ENCODE results near the gene C13orf46. TPM values are rescaled to one million over a fixed set of nuclear protein-coding genes. Genes with fewer than 3 reads are reported as not detected.

The C13orf46 gene
- total RNA-seq, 2 experiments from 2014 or later, result 0.21 TPM; not detected in 1

DNA sequence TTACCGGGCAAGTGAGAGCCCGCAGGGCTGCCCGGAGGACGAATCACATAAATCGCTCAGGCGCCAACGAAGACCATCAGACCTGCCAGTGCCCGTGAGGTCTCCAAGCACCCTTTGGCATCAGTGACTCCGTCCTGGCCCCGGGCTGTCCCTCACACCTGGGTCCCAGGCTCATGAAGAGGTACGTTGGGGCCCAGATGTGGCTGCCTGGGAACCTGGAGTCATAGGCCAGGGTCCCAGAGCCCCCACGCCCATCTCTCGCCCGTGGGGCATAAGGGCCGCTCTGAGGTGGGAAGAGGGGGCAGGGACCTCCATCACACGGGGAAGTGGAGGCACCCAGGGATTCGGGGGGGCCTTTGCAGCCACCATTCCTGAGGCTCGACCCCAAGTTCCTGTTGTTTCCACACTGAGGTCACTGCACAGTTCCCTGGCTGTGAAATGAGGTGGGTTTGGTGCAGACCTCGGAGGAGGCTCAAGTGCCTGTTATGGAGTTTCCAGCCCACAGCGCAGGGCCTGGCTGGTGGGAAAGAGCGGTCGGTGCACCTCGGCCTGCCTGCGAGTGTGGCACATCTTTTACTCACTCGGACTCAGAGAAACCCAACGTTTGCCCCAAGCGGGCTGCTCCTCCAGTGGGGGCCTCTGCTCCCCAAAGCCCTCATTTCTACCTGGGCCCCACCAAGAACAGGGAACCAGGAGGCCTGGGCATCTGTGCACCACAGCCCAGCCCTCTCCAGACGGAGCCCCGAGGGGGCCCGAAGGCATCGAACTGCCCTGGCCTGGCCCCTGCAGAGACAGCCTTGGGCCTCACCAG is 35.9 kb upstream of the C13orf46 start:
- Histone ChIP-seq H3K4me1 (ENCODE audit: insufficient read depth, low read length, poor library complexity, severe bottlenecking) (no peaks in the 10 kb centered on the region), H2AFZ (ENCODE audit: low read length) (no peak overlapping the region), H4K20me1 (ENCODE audit: insufficient read depth, low read length) (no peaks in the 10 kb centered on the region), H3K36me3 (ENCODE audit: insufficient read depth, low read length) (no peaks in the 10 kb centered on the region; the same call in 1 of the 2 replicates), H3K79me2 (ENCODE audit: insufficient read depth, low read depth, low read length) (no peaks in the 10 kb centered on the region), H3K9me2 (ENCODE audit: insufficient read depth, low read length) (no peaks in the 10 kb centered on the region), H3K9me3 (ENCODE audit: low read length) (no peaks in the 10 kb centered on the region), H3K4me2 (ENCODE audit: low read length) (no peak overlapping the region), H3K27ac (ENCODE audit: low read depth, low read length, poor library complexity, severe bottlenecking) (no peak overlapping the region), H3K4me3 (ENCODE audit: low read depth, low read length, poor library complexity, severe bottlenecking) (no peak overlapping the region)
- intact Hi-C loops (cut with micrococcal nuclease; ENCODE audit: unreplicated experiment), result no loop called here
- DNase-seq (ENCODE audit: low spot score), result no peak
- ChIA-PET CTCF (ENCODE audit: unreplicated experiment) (no interaction called here), POLR2A (no interaction called here)
- BruUV-seq (replicated peaks), result no TSS peak
- TF ChIP-seq, protein P1, sequence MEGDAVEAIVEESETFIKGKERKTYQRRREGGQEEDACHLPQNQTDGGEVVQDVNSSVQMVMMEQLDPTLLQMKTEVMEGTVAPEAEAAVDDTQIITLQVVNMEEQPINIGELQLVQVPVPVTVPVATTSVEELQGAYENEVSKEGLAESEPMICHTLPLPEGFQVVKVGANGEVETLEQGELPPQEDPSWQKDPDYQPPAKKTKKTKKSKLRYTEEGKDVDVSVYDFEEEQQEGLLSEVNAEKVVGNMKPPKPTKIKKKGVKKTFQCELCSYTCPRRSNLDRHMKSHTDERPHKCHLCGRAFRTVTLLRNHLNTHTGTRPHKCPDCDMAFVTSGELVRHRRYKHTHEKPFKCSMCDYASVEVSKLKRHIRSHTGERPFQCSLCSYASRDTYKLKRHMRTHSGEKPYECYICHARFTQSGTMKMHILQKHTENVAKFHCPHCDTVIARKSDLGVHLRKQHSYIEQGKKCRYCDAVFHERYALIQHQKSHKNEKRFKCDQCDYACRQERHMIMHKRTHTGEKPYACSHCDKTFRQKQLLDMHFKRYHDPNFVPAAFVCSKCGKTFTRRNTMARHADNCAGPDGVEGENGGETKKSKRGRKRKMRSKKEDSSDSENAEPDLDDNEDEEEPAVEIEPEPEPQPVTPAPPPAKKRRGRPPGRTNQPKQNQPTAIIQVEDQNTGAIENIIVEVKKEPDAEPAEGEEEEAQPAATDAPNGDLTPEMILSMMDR (conservative IDR thresholded peaks at IDR 0.05; ENCODE audit: low read length), result no peak
- no peak for TF ChIP-seq EZH2phosphoT487 (IDR thresholded peaks at IDR 0.05; ENCODE audit: borderline replicate concordance, low read depth, low read length)

DNA sequence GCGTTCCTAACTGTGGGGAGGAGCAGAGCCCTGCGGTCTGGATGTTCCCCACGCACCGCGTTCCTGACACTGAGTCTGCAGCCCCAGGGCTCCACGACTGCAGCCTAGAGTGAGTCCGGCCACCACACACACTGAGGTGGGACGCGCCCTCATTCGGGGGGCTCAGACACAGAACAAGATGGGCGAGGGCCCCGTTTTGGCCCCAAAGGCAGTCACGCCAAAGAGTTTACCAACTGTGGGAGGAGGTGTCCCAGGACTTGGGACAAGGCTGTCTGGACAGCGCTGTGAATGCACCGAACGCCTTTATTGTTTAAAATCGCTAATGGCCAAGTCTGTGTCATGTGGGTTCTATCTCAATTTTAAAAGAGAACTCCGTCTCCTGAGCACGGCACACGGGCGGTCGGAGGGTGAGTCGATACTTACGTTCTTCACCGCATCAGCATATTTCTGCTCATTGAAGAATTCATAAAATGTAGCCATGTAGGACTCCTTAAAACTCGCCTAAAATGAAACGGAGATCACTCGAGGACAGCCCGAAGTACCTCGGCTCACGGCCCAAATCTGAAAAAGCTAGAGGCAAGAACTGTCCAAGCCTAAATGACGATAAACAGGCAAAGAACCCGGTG is 35.2 kb upstream of the C13orf46 start:
- H4K20me1 ChIP-seq (ENCODE audit: insufficient read depth, low read length), result no peaks in the 10 kb centered on the region
- H3K4me3 ChIP-seq (ENCODE audit: low read depth, low read length, poor library complexity, severe bottlenecking), result no peak overlapping the region
- no peak for DNase-seq (ENCODE audit: low spot score)
- TF ChIP-seq, protein P1 (conservative IDR thresholded peaks at IDR 0.05; ENCODE audit: low read length), result no peak
- no peak for TF ChIP-seq EZH2phosphoT487 (IDR thresholded peaks at IDR 0.05; ENCODE audit: borderline replicate concordance, low read depth, low read length)
- H3K4me2 ChIP-seq (ENCODE audit: low read length), result no peak overlapping the region
- ChIA-PET POLR2A (no interaction called here), CTCF (ENCODE audit: unreplicated experiment) (no interaction called here)
- H2AFZ ChIP-seq (ENCODE audit: low read length), result no peak overlapping the region
- H3K4me1 ChIP-seq (ENCODE audit: insufficient read depth, low read length, poor library complexity, severe bottlenecking), result no peaks in the 10 kb centered on the region
- no peaks in the 10 kb centered on the region for H3K79me2 ChIP-seq (ENCODE audit: insufficient read depth, low read depth, low read length)
- no peaks in the 10 kb centered on the region for H3K9me3 ChIP-seq (ENCODE audit: low read length)
- intact Hi-C loops (cut with micrococcal nuclease; ENCODE audit: unreplicated experiment), result no loop called here
- H3K9me2 ChIP-seq (ENCODE audit: insufficient read depth, low read length), result no peaks in the 10 kb centered on the region
- BruUV-seq (replicated peaks), result no TSS peak
- no peaks in the 10 kb centered on the region; the same call in 1 of the 2 replicates for H3K36me3 ChIP-seq (ENCODE audit: insufficient read depth, low read length)
- H3K27ac ChIP-seq (ENCODE audit: low read depth, low read length, poor library complexity, severe bottlenecking), result no peak overlapping the region

DNA sequence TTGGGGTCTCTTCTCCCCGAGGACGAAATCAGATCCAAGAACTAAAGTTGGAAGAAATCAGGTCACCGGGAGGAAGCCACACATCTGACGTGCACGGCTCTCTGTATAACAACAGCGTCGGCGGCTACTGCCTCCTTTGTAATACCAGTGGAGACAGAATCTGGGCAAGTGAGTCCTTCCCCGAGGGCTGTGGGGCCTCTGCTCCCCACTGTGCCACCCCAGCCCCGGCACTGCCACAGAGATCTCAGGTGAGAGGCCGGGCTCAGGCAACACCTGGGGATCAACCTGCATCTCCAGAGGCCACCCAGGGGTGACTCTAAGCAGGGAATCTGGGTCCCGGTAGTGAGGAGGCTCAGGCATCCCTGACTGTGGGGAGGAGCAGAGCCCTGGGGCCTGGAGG is 33.7 kb upstream of the C13orf46 start:
- no peaks in the 10 kb centered on the region for H3K4me1 ChIP-seq (ENCODE audit: insufficient read depth, low read length, poor library complexity, severe bottlenecking)
- no peaks in the 10 kb centered on the region for H3K79me2 ChIP-seq (ENCODE audit: insufficient read depth, low read depth, low read length)
- intact Hi-C loops (cut with micrococcal nuclease; ENCODE audit: unreplicated experiment), result no loop called here
- no peaks in the 10 kb centered on the region; the same call in 1 of the 2 replicates for H3K36me3 ChIP-seq (ENCODE audit: insufficient read depth, low read length)
- no peak overlapping the region for H3K4me2 ChIP-seq (ENCODE audit: low read length)
- H3K9me3 ChIP-seq (ENCODE audit: low read length), result no peaks in the 10 kb centered on the region
- TF ChIP-seq, protein P1 (conservative IDR thresholded peaks at IDR 0.05; ENCODE audit: low read length), result no peak
- TF ChIP-seq EZH2phosphoT487 (IDR thresholded peaks at IDR 0.05; ENCODE audit: borderline replicate concordance, low read depth, low read length), result no peak
- ChIA-PET CTCF (ENCODE audit: unreplicated experiment) (no interaction called here), POLR2A (no interaction called here)
- H3K9me2 ChIP-seq (ENCODE audit: insufficient read depth, low read length), result no peaks in the 10 kb centered on the region
- no peak overlapping the region for H3K27ac ChIP-seq (ENCODE audit: low read depth, low read length, poor library complexity, severe bottlenecking)
- no peaks in the 10 kb centered on the region for H4K20me1 ChIP-seq (ENCODE audit: insufficient read depth, low read length)
- no TSS peak for BruUV-seq (replicated peaks)
- no peak overlapping the region for H2AFZ ChIP-seq (ENCODE audit: low read length)
- H3K4me3 ChIP-seq (ENCODE audit: low read depth, low read length, poor library complexity, severe bottlenecking), result no peak overlapping the region
- no peak for DNase-seq (ENCODE audit: low spot score)

Data from OCI-LY7 (cell line).